Hepatocyte (in vitro differentiated cells): ENCODE data around the gene PDIA2. TPM values are rescaled to one million over a fixed set of nuclear protein-coding genes. Genes with fewer than 3 reads are reported as not detected.

ENCODE experiments used
- DNase-seq: peaks from one replicate; pipeline ENCODE4 v3.0.0-alpha.2; 2016; ENCODE audit warnings: low spot score
- H2AFZ ChIP-seq: fragments of 200-600 bp; sonication (generic); 2 replicates; pipeline ENCODE4 v1.6.0; 2016; ENCODE audit warnings: antibody characterized with exemption, mild to moderate bottlenecking
- H3K27ac ChIP-seq: fragments of 200-600 bp; sonication (generic); 2 replicates; pipeline ENCODE4 v1.5.1; 2016; ENCODE audit warnings: mild to moderate bottlenecking
- H3K27me3 ChIP-seq: fragments of 200-600 bp; sonication (generic); 2 replicates; pipeline ENCODE4 v1.6.1; 2016
- H3K36me3 ChIP-seq: fragments of 200-600 bp; sonication (generic); replicated peaks from 2 replicates; pipeline ENCODE4 v1.5.1; 2016; ENCODE audit warnings: low read depth; ENCODE audit not compliant: insufficient read depth
- H3K4me1 ChIP-seq: fragments of 200-600 bp; sonication (generic); 2 replicates; pipeline ENCODE4 v1.5.1; 2016; ENCODE audit warnings: mild to moderate bottlenecking, moderate library complexity; ENCODE audit not compliant: insufficient read depth
- H3K4me2 ChIP-seq: fragments of 200-600 bp; sonication (generic); 2 replicates; pipeline ENCODE4 v1.6.0; 2016
- H3K4me3 ChIP-seq: fragments of 200-600 bp; sonication (generic); 2 replicates; pipeline ENCODE4 v1.5.1; 2016; ENCODE audit warnings: mild to moderate bottlenecking
- H3K79me2 ChIP-seq: fragments of 200-600 bp; sonication (generic); 2 replicates; pipeline ENCODE4 v1.6.0; 2017; ENCODE audit warnings: mild to moderate bottlenecking
- H3K9me2 ChIP-seq: fragments of 200-600 bp; sonication (generic); replicated peaks from 2 replicates; pipeline ENCODE4 v1.6.0; 2017; ENCODE audit warnings: mild to moderate bottlenecking; ENCODE audit not compliant: insufficient read depth
- H3K9me3 ChIP-seq: fragments of 200-600 bp; sonication (generic); 2 replicates; pipeline ENCODE4 v1.5.1; 2016; ENCODE audit warnings: low read depth, mild to moderate bottlenecking
- H4K20me1 ChIP-seq: fragments of 200-600 bp; sonication (generic); 2 replicates; pipeline ENCODE4 v1.6.0; 2016; ENCODE audit warnings: mild to moderate bottlenecking; ENCODE audit not compliant: insufficient read depth, poor library complexity, severe bottlenecking
- EZH2 ChIP-seq: fragments of 200-600 bp; sonication (generic); IDR thresholded peaks from 2 replicates; pipeline ENCODE4 v1.6.1; 2016; ENCODE audit warnings: antibody characterized with exemption, mild to moderate bottlenecking, borderline replicate concordance
- EZH2phosphoT487 ChIP-seq: fragments of 200-600 bp; sonication (generic); IDR thresholded peaks from one replicate; pipeline ENCODE4 v1.6.1; 2018; ENCODE audit warnings: antibody characterized with exemption, mild to moderate bottlenecking, low read depth, moderate library complexity; ENCODE audit not compliant: unreplicated experiment, severe bottlenecking
- WGBS: methylation state at CpG from one replicate; pipeline ENCODE4 v1.1.6; 2016; ENCODE audit warnings: low lambda C conversion rate; ENCODE audit errors: missing lambda C conversion rate; 5-methylcytosine and 5-hydroxymethylcytosine counted together
- polyA plus RNA-seq: library from polyadenylated mRNA; unstranded; fragments of >200 nt; fragmentation: Nextera tagmentation; extraction: Ambion mirVana; gene quantifications from 2 replicates; pipeline ENCODE4 v1.2.1, GENCODE V29; 2016
- total RNA-seq: library from RNA; depleted of rRNA; stranded (reverse); fragments of >200 nt; gene quantifications from 2 replicates; pipeline ENCODE4 v1.2.3, GENCODE V29; 2014
- TF ChIP-seq, protein P1 (sequence below): fragments of 200-600 bp; sonication (generic); IDR thresholded peaks from 2 replicates; pipeline ENCODE4 v1.5.1; 2016; ENCODE audit warnings: antibody characterized with exemption, mild to moderate bottlenecking; ENCODE audit not compliant: poor library complexity

Gene PDIA2
- total and polyA plus RNA-seq, 2 experiments from 2014 or later = 0.47 TPM; not detected in 1

DNA sequence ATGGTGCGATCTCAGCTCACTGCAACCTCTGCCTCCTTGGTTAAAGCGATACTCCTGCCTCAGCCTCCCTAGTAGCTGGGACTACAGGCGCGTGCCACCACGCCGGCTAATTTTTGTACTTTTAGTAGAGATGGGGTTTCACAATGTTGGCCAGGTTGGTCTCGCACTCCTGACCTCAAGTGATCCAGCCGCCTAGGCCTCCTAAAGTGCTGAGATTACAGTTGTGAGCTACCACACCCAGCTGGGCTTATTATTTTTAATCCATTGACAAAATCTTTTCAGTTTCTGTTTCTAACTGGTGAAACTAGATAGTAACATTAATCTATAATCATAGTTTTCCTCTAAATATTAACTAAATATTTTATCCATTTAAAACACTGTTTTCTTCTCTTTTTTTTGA lies 42.4 kb upstream of the PDIA2 start:
- Histone ChIP-seq H3K27me3 (no peaks in the 10 kb centered on the region), H4K20me1 (peaks cover 4% of the 10 kb centered on the region), H3K9me2 (no peaks in the 10 kb centered on the region), H3K36me3 (no peaks in the 10 kb centered on the region), H3K27ac (no peak overlapping the region), H3K4me1 (peaks cover 6% of the 10 kb centered on the region), H2AFZ (no peak overlapping the region), H3K9me3 (no peaks in the 10 kb centered on the region), H3K79me2 (peaks cover 86% of the 10 kb centered on the region), H3K4me2 (no peak overlapping the region), H3K4me3 (no peak overlapping the region)
- no peak for DNase-seq
- WGBS = 96% methylated on average over 8 of the region's 8 CpGs
- no peak for TF ChIP-seq EZH2phosphoT487
- no peak for TF ChIP-seq EZH2
- TF ChIP-seq, protein P1, sequence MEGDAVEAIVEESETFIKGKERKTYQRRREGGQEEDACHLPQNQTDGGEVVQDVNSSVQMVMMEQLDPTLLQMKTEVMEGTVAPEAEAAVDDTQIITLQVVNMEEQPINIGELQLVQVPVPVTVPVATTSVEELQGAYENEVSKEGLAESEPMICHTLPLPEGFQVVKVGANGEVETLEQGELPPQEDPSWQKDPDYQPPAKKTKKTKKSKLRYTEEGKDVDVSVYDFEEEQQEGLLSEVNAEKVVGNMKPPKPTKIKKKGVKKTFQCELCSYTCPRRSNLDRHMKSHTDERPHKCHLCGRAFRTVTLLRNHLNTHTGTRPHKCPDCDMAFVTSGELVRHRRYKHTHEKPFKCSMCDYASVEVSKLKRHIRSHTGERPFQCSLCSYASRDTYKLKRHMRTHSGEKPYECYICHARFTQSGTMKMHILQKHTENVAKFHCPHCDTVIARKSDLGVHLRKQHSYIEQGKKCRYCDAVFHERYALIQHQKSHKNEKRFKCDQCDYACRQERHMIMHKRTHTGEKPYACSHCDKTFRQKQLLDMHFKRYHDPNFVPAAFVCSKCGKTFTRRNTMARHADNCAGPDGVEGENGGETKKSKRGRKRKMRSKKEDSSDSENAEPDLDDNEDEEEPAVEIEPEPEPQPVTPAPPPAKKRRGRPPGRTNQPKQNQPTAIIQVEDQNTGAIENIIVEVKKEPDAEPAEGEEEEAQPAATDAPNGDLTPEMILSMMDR = no peak

DNA sequence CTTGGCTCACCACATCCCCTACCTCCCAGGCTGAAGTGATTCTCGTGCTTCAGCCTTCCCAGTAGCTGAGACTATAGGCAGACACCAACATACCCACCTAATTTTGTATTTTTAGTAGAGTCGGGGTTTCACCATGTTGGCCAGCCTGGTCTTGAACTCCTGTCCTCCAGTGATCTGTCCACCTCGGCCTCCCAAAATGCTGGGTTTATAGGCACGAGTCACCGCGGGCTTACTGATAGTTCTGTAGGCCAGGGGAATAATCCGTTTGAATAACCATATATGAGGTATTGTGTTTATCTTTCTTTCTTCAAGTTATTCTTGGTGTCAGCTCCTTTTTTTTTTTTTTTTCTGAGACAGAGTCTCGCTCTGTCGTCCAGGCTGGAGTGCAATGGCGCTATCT lies 40.7 kb upstream of the PDIA2 start:
- Histone ChIP-seq H3K9me2 (no peaks in the 10 kb centered on the region), H3K9me3 (no peaks in the 10 kb centered on the region), H2AFZ (no peak overlapping the region), H3K79me2 (peaks cover 86% of the 10 kb centered on the region), H3K27ac (no peak overlapping the region), H3K4me3 (no peak overlapping the region), H4K20me1 (peaks cover 4% of the 10 kb centered on the region), H3K36me3 (no peaks in the 10 kb centered on the region), H3K4me1 (no peaks in the 10 kb centered on the region), H3K4me2 (no peak overlapping the region), H3K27me3 (no peaks in the 10 kb centered on the region)
- TF ChIP-seq, protein P1 = no peak
- TF ChIP-seq EZH2 (no peak), EZH2phosphoT487 (no peak)
- 89% methylated on average over 10 of the region's 10 CpGs for WGBS
- no peak for DNase-seq

DNA sequence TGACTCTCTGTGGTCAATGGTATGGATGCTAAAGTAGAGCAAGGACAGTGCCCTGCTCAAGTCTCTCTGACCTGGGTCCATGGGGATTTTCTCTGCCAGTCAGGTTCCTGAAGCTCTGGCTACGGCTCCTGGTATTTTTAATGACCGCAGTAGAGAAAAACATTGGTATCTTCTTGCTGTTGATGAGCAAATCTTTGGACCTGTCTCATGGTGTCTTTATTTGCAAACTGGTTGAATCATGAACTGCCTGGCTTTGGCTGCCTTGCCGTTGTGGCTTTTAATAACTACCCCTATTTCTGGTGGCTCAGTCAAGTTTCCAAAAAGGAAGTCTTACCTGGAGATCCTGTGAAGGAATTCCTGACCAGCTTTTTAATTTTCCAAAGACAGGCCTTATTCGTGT lies 39.6 kb upstream of the PDIA2 start:
- Histone ChIP-seq H3K36me3 (no peaks in the 10 kb centered on the region), H2AFZ (no peak overlapping the region), H3K4me3 (no peak overlapping the region), H3K27ac (no peak overlapping the region), H3K9me3 (no peaks in the 10 kb centered on the region), H3K4me1 (no peaks in the 10 kb centered on the region), H3K4me2 (no peak overlapping the region), H3K9me2 (no peaks in the 10 kb centered on the region), H4K20me1 (peaks cover 4% of the 10 kb centered on the region), H3K79me2 (peaks cover 80% of the 10 kb centered on the region), H3K27me3 (no peaks in the 10 kb centered on the region)
- no peak for DNase-seq
- 85% methylated on average over 4 of the region's 4 CpGs for WGBS
- TF ChIP-seq EZH2 = no peak
- TF ChIP-seq, protein P1 = no peak
- no peak for TF ChIP-seq EZH2phosphoT487

DNA sequence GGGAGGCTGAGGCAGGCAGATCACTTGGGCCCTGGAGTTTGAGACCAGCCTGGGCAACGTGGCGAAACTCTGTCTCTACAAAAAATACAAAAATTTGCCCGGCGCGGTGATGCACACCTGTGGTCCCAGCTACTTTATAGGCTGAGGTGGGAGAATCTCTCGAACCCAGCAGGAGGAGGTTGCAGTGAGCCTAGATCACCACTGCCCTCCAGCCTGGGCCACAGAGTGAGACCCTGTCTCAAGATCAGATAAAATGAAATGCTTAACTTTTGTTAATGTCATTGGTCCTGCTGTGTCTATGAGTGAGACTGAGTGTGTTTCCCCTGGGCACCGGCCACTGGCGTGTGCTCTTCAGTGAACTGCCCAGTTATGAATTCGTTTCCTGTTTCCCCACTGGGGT lies 37.9 kb upstream of the PDIA2 start:
- H3K27me3 ChIP-seq = no peaks in the 10 kb centered on the region
- no peaks in the 10 kb centered on the region for H3K9me3 ChIP-seq
- H3K9me2 ChIP-seq = no peaks in the 10 kb centered on the region
- no peak overlapping the region for H2AFZ ChIP-seq
- H3K27ac ChIP-seq = no peak overlapping the region
- TF ChIP-seq, protein P1 = no peak
- TF ChIP-seq EZH2 (no peak), EZH2phosphoT487 (no peak)
- 96% methylated on average over 9 of the region's 9 CpGs for WGBS
- peaks cover 4% of the 10 kb centered on the region for H3K4me1 ChIP-seq
- H3K4me3 ChIP-seq = no peak overlapping the region
- no peaks in the 10 kb centered on the region for H3K36me3 ChIP-seq
- H4K20me1 ChIP-seq = peaks cover 4% of the 10 kb centered on the region
- H3K79me2 ChIP-seq = peaks cover 73% of the 10 kb centered on the region
- DNase-seq = no peak
- no peak overlapping the region for H3K4me2 ChIP-seq
